ENCODE results near the gene PLEKHH2.

DNA sequence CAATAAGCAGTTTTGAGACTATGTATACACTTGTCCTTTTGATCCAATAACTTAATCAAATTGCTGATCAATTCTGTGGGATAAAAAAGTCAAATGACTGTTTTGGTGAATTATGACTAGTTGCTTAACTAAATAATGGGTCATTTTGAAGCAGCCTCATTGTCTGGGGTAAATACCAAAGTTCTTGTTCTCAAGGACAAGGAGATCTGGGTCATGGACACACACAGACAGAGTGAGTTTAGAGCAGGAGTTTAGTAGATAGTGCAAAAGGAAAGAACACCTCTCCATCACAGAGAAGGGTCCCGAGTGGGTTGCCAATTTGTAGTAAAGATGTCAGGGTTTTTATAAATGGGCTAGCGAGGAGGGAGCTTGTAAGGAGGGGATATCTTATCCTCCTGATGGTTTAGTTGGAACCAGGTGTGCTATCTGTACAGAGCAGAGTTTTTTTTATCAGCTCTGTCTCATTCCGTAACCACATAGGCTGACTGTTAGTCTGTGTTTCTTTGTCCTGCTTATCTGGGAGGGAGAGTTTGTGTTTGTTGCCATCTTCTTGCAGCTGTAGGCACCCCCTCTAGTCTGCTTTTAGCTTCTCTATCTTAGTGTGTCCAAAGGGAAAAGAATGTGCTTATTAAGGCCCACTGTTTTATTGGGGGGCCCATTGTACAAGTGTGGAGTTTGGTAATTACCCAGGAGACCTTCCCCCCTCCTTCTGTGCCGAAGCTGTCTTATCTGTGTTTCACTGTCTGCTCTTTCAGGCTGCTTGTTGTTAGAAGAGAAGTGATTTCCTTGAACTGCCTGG lies 87.9 kb downstream of the PLEKHH2 start:
- TF ChIP-seq CTCF (IDR thresholded peaks at IDR 0.05) = no peak
- TF ChIP-seq POLR2A (IDR thresholded peaks at IDR 0.05) = no peak

Data from adrenal gland (tissue), 5 donors.